K562 (cell line): ENCODE data around the gene SPATS2L. TPM values are rescaled to one million over a fixed set of nuclear protein-coding genes. Genes with fewer than 3 reads are reported as not detected.

ENCODE experiments used
- ATAC-seq: fragments of 200-7000 bp; cut with Tn5 transposase; 3 replicates; pipeline ENCODE4 v1.9.1; 2020; ENCODE audit warnings: moderate library complexity
- BruUV-seq: library from RNA; stranded (reverse); fragments of 400-500 nt; replicated peaks from 2 replicates; lab custom pipeline; 2021; lab: Mats Ljungman, UMichigan
- CTCF ChIA-PET: fragments of 300-600 bp; formaldehyde crosslinking; extraction: SDS; loops from one replicate; lab custom pipeline; 2021; ENCODE audit warnings: low intra/inter-chr PET ratio; lab: Yijun Ruan, JAX
- POLR2A ChIA-PET: fragments of 300-600, 350-650 bp; sonication (Branson Sonifier 250); formaldehyde crosslinking; extraction: SDS; loops from one replicate; lab custom pipeline; 2021; ENCODE audit warnings: antibody characterized with exemption, inconsistent platforms; lab: Yijun Ruan, JAX
- DNase-seq, 4 experiments: peaks; one replicate each; pipeline versions ENCODE4 v3.0.0 to v3.0.0-alpha.2; 2011 to 2018; ENCODE audit warnings: low spot score in 3 of 4, mixed read lengths in 3 of 4; ENCODE audit errors: extremely low read depth in 1 of 4
- FAIRE-seq: peaks from 2 replicates; lab custom pipeline; 2011; peaks lifted over from hg19 to GRCh38; lab: Jason Lieb, UNC
- H2AFZ ChIP-seq: 2 replicates; pipeline ENCODE4 v1.6.0; 2011; ENCODE audit warnings: low read depth, low read length, control low read depth, inconsistent platforms
- H3K27ac ChIP-seq: fragments of 200-600 bp; 3 replicates; pipeline ENCODE4 v1.8.0; 2011; ENCODE audit warnings: low read depth, mild to moderate bottlenecking, control low read depth, inconsistent platforms, low read length, moderate library complexity, mixed read lengths; ENCODE audit errors: extremely low read depth
- H3K27me3 ChIP-seq, 2 experiments: fragments of 300-600 bp in 1 of 2; 2 replicates in 1 of 2; 3 replicates in 1 of 2; pipeline versions ENCODE4 v1.6.0 to v1.8.0; 2011; ENCODE audit warnings: inconsistent platforms in 2 of 2, low read length in 2 of 2, mild to moderate bottlenecking in 1 of 2, mixed read lengths in 1 of 2, moderate library complexity in 1 of 2; ENCODE audit not compliant: control insufficient read depth in 2 of 2, insufficient read depth in 2 of 2
- H3K36me3 ChIP-seq: fragments of 300-600 bp; 3 replicates; pipeline ENCODE4 v1.8.0; 2011; ENCODE audit warnings: mild to moderate bottlenecking, low read length, inconsistent platforms; ENCODE audit not compliant: control insufficient read depth, insufficient read depth
- H3K4me1 ChIP-seq, 2 experiments: fragments of 200-600 bp in 1 of 2; replicated peaks in 1 of 2; 2 replicates in 1 of 2; 3 replicates in 1 of 2; pipeline versions ENCODE4 v1.5.1 to v1.8.0; 2011; ENCODE audit warnings: inconsistent platforms in 2 of 2, low read length in 2 of 2, mild to moderate bottlenecking in 1 of 2, mixed read lengths in 1 of 2, moderate library complexity in 1 of 2; ENCODE audit not compliant: control insufficient read depth in 2 of 2, insufficient read depth in 2 of 2
- H3K4me2 ChIP-seq: 2 replicates; pipeline ENCODE4 v1.6.1; 2011; ENCODE audit warnings: low read length, control low read depth, inconsistent platforms, mixed read lengths; ENCODE audit not compliant: insufficient read depth
- H3K4me3 ChIP-seq: fragments of 200-600 bp; sonication (generic), shearing (Covaris generic); 2 replicates; pipeline ENCODE4 v1.5.1; 2016; ENCODE audit warnings: control low read depth, inconsistent platforms
- H3K79me2 ChIP-seq: fragments of 200-600 bp; 3 replicates; pipeline ENCODE4 v1.8.0; 2011; ENCODE audit warnings: low read length, inconsistent platforms; ENCODE audit not compliant: control insufficient read depth, insufficient read depth
- H3K9ac ChIP-seq, 2 experiments: 2 replicates each; pipeline versions ENCODE4 v1.6.0 to v1.6.1; 2011; ENCODE audit warnings: low read depth in 2 of 2, low read length in 2 of 2, control low read depth in 1 of 2, inconsistent platforms in 1 of 2, mild to moderate bottlenecking in 1 of 2, mixed read lengths in 1 of 2; ENCODE audit not compliant: insufficient read depth in 1 of 2
- H3K9me1 ChIP-seq: one replicate; pipeline ENCODE4 v1.6.0; 2011; ENCODE audit warnings: inconsistent platforms, mild to moderate bottlenecking, low read length, moderate library complexity; ENCODE audit not compliant: control insufficient read depth, insufficient read depth
- H3K9me3 ChIP-seq: replicated peaks from 2 replicates; pipeline ENCODE4 v1.5.1; 2011; ENCODE audit warnings: low read depth, low read length, inconsistent platforms; ENCODE audit not compliant: control insufficient read depth, insufficient read depth
- H4K20me1 ChIP-seq: replicated peaks from 2 replicates; pipeline ENCODE4 v1.6.1; 2011; ENCODE audit warnings: low read length, inconsistent platforms, mixed read lengths; ENCODE audit not compliant: control insufficient read depth, insufficient read depth
- CCAR2 ChIP-seq: fragments of 200-400 bp; formaldehyde crosslinking; IDR thresholded peaks from 2 replicates; pipeline ENCODE4 v1.6.1; 2017; ENCODE audit warnings: mild to moderate bottlenecking, low read depth, low read length
- ELF4 ChIP-seq: fragments of 450-650 bp; formaldehyde crosslinking; IDR thresholded peaks from 2 replicates; pipeline ENCODE4 v1.4.0; 2022; ENCODE audit warnings: missing genetic modification characterization
- MAZ ChIP-seq, 2 experiments: fragments of 450-650 bp in 1 of 2; sonication (generic) in 1 of 2; formaldehyde crosslinking; IDR thresholded peaks in 1 of 2; conservative IDR thresholded peaks in 1 of 2; 2 replicates each; pipeline versions ENCODE4 v1.4.0 to v1.5.0; 2020; ENCODE audit warnings: mild to moderate bottlenecking in 1 of 2, missing genetic modification reagents in 1 of 2
- POLR2G ChIP-seq: fragments of 200-400 bp; formaldehyde crosslinking; IDR thresholded peaks from 2 replicates; pipeline ENCODE4 v1.6.1; 2017; ENCODE audit warnings: low read depth, mild to moderate bottlenecking, antibody characterized with exemption, low read length, moderate library complexity
- SMAD3 ChIP-seq: fragments of 450-650 bp; formaldehyde crosslinking; conservative IDR thresholded peaks from 2 replicates; pipeline ENCODE4 v1.4.0; 2020; ENCODE audit warnings: mild to moderate bottlenecking
- ZNF316 ChIP-seq: fragments of 450-650 bp; IDR thresholded peaks from 2 replicates; pipeline ENCODE4 v1.6.1; 2016
- ZNF431 ChIP-seq: sonication (generic); formaldehyde crosslinking; IDR thresholded peaks from 2 replicates; pipeline ENCODE4 v1.8.0; 2022; ENCODE audit warnings: mild to moderate bottlenecking, missing genetic modification reagents
- WGBS: fragments of 100-300 bp; shearing (Covaris generic); methylation state at CpG from one replicate; pipeline ENCODE4 v1.1.6; 2016; ENCODE audit warnings: low coverage, mixed read lengths; ENCODE audit not compliant: insufficient coverage; ENCODE audit errors: missing lambda C conversion rate; 5-methylcytosine and 5-hydroxymethylcytosine counted together
- in situ Hi-C: fragments of 300-500 bp; cut with MboI; formaldehyde crosslinking; loops from 4 replicates; pipeline ENCODE4 v1.15.0; 2018; ENCODE audit warnings: inconsistent platforms, mixed read lengths
- intact Hi-C: fragments of 100-400 bp; cut with micrococcal nuclease; formaldehyde crosslinking; loops from 2 replicates; pipeline ENCODE4 v1.14.2; 2022
- polyA plus RNA-seq, 8 experiments: library from polyadenylated mRNA; depleted of rRNA in 4 of 8; stranded (reverse) in 5 of 8; unstranded in 3 of 8; fragments of >200 nt; fragmentation: Nextera tagmentation in 2 of 8; fragmentation: Illumina TruSeq in 1 of 8; extraction: Ambion mirVana in 2 of 8; extraction: Trizol in 1 of 8; gene quantifications; 2 replicates each; pipeline versions ENCODE4 v1.2.1 to v1.2.3, GENCODE V29; 2011 to 2014; ENCODE audit warnings: inconsistent platforms in 1 of 8, missing spikeins in 1 of 8
- total RNA-seq, 7 experiments: library from RNA; depleted of rRNA in 6 of 7; stranded (reverse); fragments of >200 nt in 6 of 7; fragmentation: Illumina TruSeq in 2 of 7; extraction: Trizol in 2 of 7; gene quantifications; 2 replicates each; pipeline versions ENCODE4 v1.2.1 to v1.2.3, GENCODE V29; 2011 to 2021; ENCODE audit warnings: low replicate concordance in 1 of 7
- TF ChIP-seq, protein P1 (sequence below): fragments of 250-450 bp; sonication (Bioruptor Pico); IDR thresholded peaks from 2 replicates; pipeline ENCODE4 v1.5.1; 2021; ENCODE audit warnings: mild to moderate bottlenecking
- TF ChIP-seq, protein P2 (sequence below): fragments of 450-650 bp; conservative IDR thresholded peaks from 2 replicates; pipeline ENCODE4 v1.6.1; 2016; ENCODE audit warnings: missing genetic modification characterization, low read depth, mild to moderate bottlenecking, control low read depth, missing compliant biosample characterization

SPATS2L gene
- total and polyA plus RNA-seq, 9 of the 15 experiments (the other 6 are each of a cell fraction or from before 2014, with no cell fraction given): 11.3 to 41.5 (median 24.9) TPM

DNA sequence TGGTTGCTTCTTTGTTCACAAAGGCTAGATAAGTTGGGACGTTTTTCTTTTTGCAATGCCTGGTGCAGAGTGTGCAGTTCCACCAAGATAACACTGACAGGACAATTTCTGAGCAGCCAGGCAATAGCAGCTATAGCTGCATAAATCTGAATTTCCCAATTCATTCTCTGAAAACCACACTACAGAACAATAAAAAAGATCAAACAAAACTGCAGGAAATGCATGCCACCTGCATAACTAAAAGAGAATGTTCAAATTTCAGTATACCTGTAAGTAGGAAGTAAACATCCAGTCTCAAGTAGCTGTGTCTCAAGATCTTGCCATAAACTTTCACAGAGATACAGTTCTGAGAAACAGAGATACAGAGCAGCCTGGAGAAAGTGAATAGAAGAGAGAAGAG lies 208.7 kb downstream of the SPATS2L start:
- TF ChIP-seq MAZ (CRISPR knock-in tag; conservative IDR thresholded peaks at IDR 0.05 in 1 of 2, IDR thresholded peaks at IDR 0.05 in 1 of 2): no peak
- no peak for TF ChIP-seq ZNF316
- TF ChIP-seq, protein P1, sequence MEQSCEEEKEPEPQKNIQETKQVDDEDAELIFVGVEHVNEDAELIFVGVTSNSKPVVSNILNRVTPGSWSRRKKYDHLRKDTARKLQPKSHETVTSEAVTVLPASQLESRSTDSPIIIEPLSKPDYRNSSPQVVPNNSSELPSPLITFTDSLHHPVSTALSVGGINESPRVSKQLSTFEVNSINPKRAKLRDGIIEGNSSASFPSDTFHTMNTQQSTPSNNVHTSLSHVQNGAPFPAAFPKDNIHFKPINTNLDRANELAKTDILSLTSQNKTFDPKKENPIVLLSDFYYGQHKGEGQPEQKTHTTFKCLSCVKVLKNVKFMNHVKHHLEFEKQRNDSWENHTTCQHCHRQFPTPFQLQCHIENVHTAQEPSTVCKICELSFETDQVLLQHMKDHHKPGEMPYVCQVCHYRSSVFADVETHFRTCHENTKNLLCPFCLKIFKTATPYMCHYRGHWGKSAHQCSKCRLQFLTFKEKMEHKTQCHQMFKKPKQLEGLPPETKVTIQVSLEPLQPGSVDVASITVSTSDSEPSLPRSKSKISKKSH (CRISPR knock-in tag): no peak
- TF ChIP-seq SMAD3 (CRISPR knock-in tag): no peak
- no peak for TF ChIP-seq ZNF431
- TF ChIP-seq POLR2G: no peak
- no peak for TF ChIP-seq CCAR2
- no peak for TF ChIP-seq ELF4 (CRISPR knock-in tag)
- TF ChIP-seq, protein P2, sequence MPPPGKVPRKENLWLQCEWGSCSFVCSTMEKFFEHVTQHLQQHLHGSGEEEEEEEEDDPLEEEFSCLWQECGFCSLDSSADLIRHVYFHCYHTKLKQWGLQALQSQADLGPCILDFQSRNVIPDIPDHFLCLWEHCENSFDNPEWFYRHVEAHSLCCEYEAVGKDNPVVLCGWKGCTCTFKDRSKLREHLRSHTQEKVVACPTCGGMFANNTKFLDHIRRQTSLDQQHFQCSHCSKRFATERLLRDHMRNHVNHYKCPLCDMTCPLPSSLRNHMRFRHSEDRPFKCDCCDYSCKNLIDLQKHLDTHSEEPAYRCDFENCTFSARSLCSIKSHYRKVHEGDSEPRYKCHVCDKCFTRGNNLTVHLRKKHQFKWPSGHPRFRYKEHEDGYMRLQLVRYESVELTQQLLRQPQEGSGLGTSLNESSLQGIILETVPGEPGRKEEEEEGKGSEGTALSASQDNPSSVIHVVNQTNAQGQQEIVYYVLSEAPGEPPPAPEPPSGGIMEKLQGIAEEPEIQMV: no peak
- TF ChIP-seq, all 486 proteins: peak for 0
- H3K36me3 ChIP-seq: no peaks in the 10 kb centered on the region
- no peaks in the 10 kb centered on the region for H3K9me3 ChIP-seq
- H3K27ac ChIP-seq: no peak overlapping the region
- peaks cover 0 to 4% of the 10 kb centered on the region in 2 experiments; a peak in 1 of 5 replicates for H3K4me1 ChIP-seq
- in situ Hi-C loops (no loop called here), intact Hi-C loops (no loop called here)
- H4K20me1 ChIP-seq: no peaks in the 10 kb centered on the region
- no peaks in the 10 kb centered on the region for H3K9me1 ChIP-seq
- ChIA-PET CTCF (no interaction called here), POLR2A (interaction anchor here (1.6 kb wide), 1 partner anchor 9 kb away, joined by 4 read pairs; no protein-coding TSS in a partner anchor)
- whole genome bisulfite sequencing: 0% methylated on average over 1 of the region's 1 CpG
- BruUV-seq: no TSS peak
- FAIRE-seq: no peak
- ATAC-seq: no peak
- H3K27me3 ChIP-seq: no peaks in the 10 kb centered on the region
- no peak for DNase-seq
- no peaks in the 10 kb centered on the region for H3K79me2 ChIP-seq
- H2AFZ ChIP-seq: no peak overlapping the region
- no peak overlapping the region for H3K4me2 ChIP-seq
- H3K9ac ChIP-seq: no peak overlapping the region
- H3K4me3 ChIP-seq: no peak overlapping the region
